IPS DF 4.7 (cell line): ENCODE data around the gene RBMY1J.
"Not testable (repeated sequence)": the region's sequence is repeated elsewhere in the genome, so short reads cannot be mapped to it uniquely, and the experiment has no call there.

Experiments
- DNase-seq: peaks from one replicate; pipeline ENCODE4 v3.0.0-alpha.2; 2013; ENCODE audit warnings: low spot score; ENCODE audit errors: extremely low read depth

RBMY1J gene

GRCh38 chrY:22403110-22403509, at the start of gene RBMY1J:
Gene RBMY1J (plus strand): TSS chrY:22403410. CDS start chrY:22405448, 2,038 bp downstream.
- DNase-seq, result not testable (repeated sequence)

GRCh38 chrY:22367416-22367815, 35.8 kb upstream of the RBMY1J start:
- DNase-seq, result no peak

GRCh38 chrY:22370623-22371022, 32.6 kb upstream of the RBMY1J start:
- DNase-seq, result no peak

- no peak for DNase-seq
Measured at GRCh38 chrY:22373494-22373893, 29.7 kb upstream of the RBMY1J start.

- DNase-seq, result not testable (repeated sequence)
Measured at GRCh38 chrY:22444718-22445396, 41.6 kb downstream of the RBMY1J start.

GRCh38 chrY:22455522-22455921, 52.3 kb downstream of the RBMY1J start:
- DNase-seq, result not testable (repeated sequence)

- DNase-seq, result not testable (repeated sequence)
Measured at GRCh38 chrY:22461962-22462361, 58.8 kb downstream of the RBMY1J start.
